HG03521 (cell line): ENCODE measurements around the gene CD34.
"Not testable (repeated sequence)": the region's sequence is repeated elsewhere in the genome, so short reads cannot be mapped to it uniquely, and the experiment has no call there.

Experiments
- ATAC-seq: cut with Tn5 transposase; IDR thresholded peaks from one replicate; pipeline ENCODE4 v1.9.1; 2021; ENCODE audit warnings: mild to moderate bottlenecking, moderate library complexity; ENCODE audit not compliant: unreplicated experiment

The CD34 gene

GRCh38 chr1:207877914-207878313 is 33.0 kb downstream of the CD34 start:
- not testable (repeated sequence) for ATAC-seq

- no peak for ATAC-seq
Observed at GRCh38 chr1:207876131-207876530, 34.8 kb downstream of the CD34 start.

GRCh38 chr1:207875532-207875931 is 35.4 kb downstream of the CD34 start:
- no peak for ATAC-seq

- no peak for ATAC-seq
Observed at GRCh38 chr1:207873055-207873890, 37.7 kb downstream of the CD34 start.

- ATAC-seq, result no peak
Observed at GRCh38 chr1:207872621-207873020, 38.3 kb downstream of the CD34 start.

- no peak for ATAC-seq
Observed at GRCh38 chr1:207871117-207871649, 39.7 kb downstream of the CD34 start.

- no peak for ATAC-seq
Observed at GRCh38 chr1:207870306-207871031, 40.5 kb downstream of the CD34 start.

- ATAC-seq, result no peak
Observed at GRCh38 chr1:207869859-207870258, 41.1 kb downstream of the CD34 start.

GRCh38 chr1:207868774-207869721 is 41.9 kb downstream of the CD34 start:
- ATAC-seq, result peak; percentile 76

DNA sequence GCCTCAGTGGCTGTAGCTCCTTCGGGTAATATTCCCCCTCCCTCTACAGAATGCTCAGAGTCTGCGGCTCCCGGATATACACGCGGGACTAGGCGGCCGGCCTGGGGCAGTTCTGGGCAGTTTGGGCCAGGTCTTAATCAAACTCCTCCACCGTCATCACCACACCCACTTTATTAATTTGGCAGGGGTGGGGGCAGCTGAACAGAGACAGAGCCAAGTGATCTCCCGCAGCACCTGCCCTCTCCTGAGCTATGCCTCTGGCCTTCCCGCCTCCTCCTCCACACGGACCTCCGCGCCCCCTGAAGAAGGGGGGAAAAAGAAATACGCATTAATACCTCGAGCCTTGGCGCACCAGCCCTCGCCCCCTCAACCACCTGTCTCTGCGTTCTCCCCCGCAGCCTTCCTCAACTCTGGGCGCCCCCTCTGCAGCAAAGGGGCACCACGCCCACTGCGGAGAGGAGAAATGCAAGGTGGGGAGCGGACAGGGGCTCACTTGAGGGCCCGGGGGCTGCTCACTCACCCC is 42.6 kb downstream of the CD34 start:
- no peak for ATAC-seq

- ATAC-seq, result no peak
Observed at GRCh38 chr1:207867136-207868109, 43.5 kb downstream of the CD34 start.

- no peak for ATAC-seq
Observed at GRCh38 chr1:207866471-207867135, 44.3 kb downstream of the CD34 start.

GRCh38 chr1:207863893-207864535 is 46.9 kb downstream of the CD34 start:
- ATAC-seq, result no peak

DNA sequence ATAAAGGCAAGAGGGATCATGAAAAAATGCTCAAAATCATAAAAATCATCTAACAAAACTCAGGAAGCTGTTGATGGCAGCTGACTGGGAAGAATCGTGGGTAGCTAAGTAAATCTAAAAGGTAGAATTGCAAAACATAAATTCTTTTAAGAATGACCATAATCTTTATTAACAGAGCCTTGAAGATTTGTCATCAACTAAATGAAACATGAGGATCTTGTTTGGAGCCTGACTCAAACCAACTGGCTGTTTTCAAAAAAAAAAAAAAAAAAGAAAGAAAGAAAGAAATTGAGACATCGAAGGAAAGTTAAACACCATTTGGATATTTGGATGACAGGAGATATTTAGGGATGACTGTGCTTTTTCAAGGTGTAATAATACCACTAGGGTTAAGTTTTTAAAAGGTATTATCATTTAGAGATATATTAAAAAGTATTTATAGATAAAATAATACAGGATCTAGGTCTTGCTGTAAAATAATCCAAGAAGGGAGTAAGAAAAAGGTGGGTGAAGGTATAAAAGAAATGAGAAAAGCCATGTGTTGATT is 48.6 kb downstream of the CD34 start:
- ATAC-seq, result no peak

- no peak for ATAC-seq
Observed at GRCh38 chr1:207861442-207862177, 49.3 kb downstream of the CD34 start.

GRCh38 chr1:207860531-207860930 is 50.4 kb downstream of the CD34 start:
- ATAC-seq, result no peak

GRCh38 chr1:207858806-207859205 is 52.1 kb downstream of the CD34 start:
- ATAC-seq, result no peak
